ENCODE data around the gene METTL27.

GRCh38 chr7:73844131-73844547 is 1.8 kb upstream of the METTL27 start:
- TF ChIP-seq, protein P1, sequence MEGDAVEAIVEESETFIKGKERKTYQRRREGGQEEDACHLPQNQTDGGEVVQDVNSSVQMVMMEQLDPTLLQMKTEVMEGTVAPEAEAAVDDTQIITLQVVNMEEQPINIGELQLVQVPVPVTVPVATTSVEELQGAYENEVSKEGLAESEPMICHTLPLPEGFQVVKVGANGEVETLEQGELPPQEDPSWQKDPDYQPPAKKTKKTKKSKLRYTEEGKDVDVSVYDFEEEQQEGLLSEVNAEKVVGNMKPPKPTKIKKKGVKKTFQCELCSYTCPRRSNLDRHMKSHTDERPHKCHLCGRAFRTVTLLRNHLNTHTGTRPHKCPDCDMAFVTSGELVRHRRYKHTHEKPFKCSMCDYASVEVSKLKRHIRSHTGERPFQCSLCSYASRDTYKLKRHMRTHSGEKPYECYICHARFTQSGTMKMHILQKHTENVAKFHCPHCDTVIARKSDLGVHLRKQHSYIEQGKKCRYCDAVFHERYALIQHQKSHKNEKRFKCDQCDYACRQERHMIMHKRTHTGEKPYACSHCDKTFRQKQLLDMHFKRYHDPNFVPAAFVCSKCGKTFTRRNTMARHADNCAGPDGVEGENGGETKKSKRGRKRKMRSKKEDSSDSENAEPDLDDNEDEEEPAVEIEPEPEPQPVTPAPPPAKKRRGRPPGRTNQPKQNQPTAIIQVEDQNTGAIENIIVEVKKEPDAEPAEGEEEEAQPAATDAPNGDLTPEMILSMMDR (conservative IDR thresholded peaks at IDR 0.05 in 1 of 2, IDR thresholded peaks at IDR 0.05 in 1 of 2; ENCODE audit: extremely low read depth in 1 of 2, insufficient read depth in 1 of 2, low read depth in 1 of 2, low read length in 2 of 2), result no peak
- no peak for TF ChIP-seq EZH2 (IDR thresholded peaks at IDR 0.05; ENCODE audit: borderline replicate concordance, low read length)
